Activated CD8-positive, alpha-beta memory T cell treated with anti-CD3 and anti-CD28 coated beads for 24 hours (primary cell): Measurements from ENCODE around the gene NOC2L.
"Not testable (repeated sequence)": the region's sequence is repeated elsewhere in the genome, so short reads cannot be mapped to it uniquely, and the experiment has no call there.

Experiments
- DNase-seq: peaks from one replicate; pipeline ENCODE4 v3.0.0-alpha.2; 2020

NOC2L gene

GRCh38 chr1:993379-993995 is 34.4 kb upstream of the NOC2L start:
- DNase-seq: no peak

GRCh38 chr1:992362-992761 is 33.3 kb upstream of the NOC2L start:
- no peak for DNase-seq

DNA sequence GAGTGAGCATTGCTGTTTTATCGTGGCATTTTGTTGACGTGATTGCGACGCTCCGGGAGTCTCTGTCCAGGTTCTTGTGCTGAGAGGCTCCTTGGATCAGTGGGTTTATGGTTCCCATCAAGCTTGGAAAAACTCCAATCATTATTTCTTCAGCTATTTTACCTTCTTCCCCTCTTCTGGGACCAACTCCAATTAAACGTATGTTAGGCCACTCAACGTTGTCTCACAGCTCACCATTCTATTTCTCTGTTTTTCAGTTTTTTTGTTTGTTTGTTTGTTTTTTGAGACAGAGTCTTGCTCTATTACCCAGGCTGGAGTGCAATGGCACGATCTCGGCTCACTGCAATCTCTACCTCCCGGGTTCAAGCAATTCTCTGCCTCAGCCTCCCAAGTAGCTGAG is 32.8 kb upstream of the NOC2L start:
- DNase-seq: no peak

DNA sequence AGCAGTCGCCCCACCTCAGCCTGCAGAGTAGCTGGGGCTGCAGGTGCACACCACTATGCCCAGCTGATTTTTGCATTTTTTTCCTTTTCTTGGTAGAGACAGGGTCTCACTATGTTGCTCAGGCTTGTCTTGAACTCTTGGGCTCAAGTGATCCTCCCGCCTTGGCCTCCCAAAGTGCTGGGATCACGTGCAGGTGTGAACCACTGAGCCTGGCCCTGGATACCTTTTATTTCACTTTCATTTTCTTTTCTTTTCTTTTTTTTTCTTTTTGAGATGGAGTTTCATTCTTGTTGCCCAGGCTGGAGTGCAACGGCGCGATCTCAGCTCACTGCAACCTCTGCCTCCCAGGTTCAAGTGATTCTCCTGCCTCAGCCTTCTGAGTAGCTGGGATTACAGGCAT is 32.2 kb upstream of the NOC2L start:
- not testable (repeated sequence) for DNase-seq

GRCh38 chr1:988061-988460 is 29.0 kb upstream of the NOC2L start:
- DNase-seq: not testable (repeated sequence)

DNA sequence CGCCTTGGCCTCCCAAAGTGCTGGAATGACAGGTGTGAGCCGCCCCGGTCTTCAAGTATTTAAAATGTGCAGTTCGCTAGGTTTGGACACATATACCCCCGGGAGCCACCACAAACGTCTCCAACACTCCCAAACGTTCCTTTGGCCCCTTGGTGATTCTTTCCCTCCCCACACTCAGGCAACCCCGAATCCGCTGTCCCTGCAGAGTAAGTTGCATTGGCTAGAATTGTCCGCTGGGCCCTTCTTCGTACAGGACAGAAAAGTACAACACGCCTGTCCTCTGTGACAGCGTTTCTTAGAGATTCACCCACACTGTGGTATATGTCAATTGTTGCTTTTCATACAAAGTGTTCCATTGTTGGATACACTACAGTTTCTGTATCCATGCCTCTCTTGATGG is 26.1 kb upstream of the NOC2L start:
- DNase-seq: no peak

DNA sequence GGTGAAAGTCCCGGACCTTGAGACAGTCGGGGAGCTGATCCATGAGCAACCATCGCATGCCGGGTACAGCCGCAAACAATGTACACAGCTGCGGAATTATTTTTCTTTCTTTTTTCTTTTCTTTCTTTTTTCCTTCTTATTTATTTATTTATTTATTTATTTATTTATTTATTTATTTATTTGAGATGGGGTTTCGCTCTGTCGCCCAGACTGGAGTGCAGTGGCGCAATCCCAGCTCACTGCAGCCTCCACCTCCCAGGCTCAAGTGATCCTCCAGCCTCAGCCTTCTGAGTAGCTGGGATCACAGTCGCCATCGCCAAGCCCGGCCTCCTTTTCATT is 25.4 kb upstream of the NOC2L start:
- DNase-seq: no peak

DNA sequence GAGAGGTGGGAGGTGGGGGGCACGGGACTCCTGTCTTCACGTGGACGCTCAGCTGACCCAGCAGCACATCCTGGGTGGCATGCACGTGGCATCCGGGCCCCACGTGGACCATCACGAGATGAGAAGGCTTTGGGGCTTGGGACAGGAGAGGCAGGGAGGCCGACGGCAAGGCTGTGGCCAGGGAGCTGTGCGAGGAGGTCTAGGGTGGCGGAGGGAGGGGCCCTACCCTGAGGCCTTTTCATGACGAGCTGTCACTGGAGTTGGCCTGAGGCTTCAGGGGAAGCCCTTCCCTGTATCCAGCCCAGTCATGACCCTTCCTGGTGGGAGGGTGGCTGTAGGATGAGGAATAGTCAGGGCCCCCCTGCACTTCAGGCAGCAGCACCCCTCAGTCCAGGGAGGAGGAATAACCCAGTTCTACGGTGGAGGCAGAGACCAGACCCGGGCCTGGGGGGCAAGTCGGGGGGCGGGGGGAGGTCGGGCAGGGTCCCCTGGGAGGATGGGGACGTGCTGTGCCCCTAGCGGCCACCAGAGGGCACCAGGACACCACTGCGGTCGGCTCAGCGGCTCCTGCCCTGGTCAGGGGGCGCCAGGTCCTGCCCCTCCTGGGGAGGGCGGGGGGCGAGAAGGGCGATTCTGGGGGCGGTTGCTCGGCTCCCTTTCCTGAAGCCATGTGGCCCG is 24.9 kb upstream of the NOC2L start:
- DNase-seq: peak; percentile 88

DNA sequence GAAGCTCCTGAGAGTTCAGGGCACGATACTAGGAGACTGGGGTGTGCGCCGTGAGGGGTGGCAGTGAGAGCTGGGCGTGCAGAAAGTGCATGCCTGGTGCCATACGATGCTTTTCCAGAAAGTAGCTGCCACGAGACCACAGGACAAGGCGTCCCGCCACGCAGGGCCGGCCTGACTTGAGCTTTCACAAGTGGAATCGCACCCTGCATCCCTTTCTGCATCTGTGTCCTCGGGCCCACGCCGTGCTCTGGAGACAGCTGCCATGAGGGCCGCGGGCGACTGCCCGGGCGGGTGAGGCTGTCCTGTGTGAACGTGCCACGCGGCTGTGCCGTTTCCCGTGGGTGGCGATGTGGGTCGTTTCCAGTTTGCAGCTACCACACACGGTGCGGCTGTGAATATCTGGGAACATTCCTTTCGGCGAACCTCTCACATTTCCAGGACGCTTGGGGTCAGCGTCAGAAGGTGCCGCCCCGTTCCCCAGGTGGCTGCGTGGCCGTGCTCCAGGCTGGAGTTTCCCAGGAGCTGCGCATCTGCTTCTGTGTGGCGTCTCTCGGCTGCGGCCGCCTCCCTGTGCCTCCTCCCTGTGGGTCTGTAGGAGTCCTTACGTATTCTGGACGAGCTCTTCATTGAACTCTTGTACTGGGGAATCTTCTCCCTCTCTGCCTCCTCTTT is 23.8 kb upstream of the NOC2L start:
- DNase-seq: no peak

DNA sequence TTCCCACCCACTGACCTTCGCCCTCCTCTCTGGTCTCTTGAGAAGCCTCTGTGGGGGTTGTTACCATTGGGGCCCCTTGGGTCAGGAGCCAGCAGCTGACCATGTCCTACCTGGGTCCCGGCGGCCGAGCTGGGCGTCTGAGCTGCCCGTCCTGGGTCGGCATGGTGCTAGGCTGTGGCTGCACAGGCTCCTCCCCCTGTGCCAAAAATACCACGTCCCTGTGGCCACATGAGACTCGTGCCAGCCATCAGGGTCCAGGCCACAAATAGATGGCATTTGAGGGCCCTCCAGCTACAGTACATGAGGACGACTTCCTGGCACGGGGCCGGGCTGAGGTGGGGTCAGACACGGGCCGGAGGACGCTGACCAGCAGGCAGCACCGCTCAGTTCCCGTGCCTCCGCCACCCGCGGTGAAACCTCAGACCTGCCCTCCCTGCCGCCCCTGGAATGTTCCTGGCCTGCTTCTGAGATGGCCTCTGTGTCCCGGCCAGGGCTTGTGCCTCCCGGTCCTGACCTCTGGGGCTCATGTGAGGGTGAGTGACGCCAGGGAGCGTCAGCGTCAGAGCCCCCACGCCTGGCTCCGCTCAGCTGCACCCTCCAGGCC is 23.0 kb upstream of the NOC2L start, which contains the start of gene PERM1:
Gene PERM1 (minus strand): TSS at position 139 of the 604 bp plus-strand sequence. CDS start 1,064 bp downstream, outside the sequence.
- DNase-seq: no peak

- no peak for DNase-seq
These were observed 22.5 kb upstream of the NOC2L start for GRCh38 chr1:981491-981954.

DNA sequence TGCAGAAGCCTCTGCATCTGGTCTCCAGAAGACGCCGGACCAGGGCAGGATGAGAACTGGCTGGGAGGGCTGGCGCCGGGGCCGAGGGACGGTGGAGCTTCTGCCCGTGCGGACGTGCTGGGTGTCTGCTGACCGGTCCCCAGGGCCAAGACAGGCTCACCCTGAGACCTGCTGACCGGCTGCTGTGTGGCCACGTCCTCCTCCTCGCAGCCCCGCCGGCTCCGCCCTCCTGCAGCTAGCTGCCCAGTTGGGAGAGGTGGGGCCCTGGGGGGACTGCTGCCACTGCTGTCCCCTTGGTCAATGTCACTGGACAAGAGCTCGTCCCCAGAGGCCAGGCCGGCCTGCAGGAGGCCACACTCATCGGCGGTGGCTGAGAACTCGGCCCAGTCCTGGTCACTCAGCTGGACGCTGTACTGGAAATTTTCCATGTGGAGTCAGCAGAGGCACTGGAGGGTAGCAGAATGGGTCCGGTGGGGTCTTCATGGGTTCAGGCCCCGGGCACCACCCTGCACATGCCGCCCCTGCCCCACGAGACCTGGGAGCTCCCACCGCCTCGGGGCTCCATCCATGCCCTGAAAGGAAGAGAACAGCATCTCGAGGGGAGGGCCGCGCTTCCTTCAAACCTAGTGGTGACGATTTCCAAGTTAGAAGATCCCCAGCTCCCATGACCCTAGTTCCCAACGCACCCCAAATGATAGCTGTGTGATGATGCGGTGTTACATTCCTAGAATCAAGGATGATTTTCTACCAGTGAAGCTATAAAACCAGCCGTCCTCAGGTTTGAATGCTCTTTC is 21.7 kb upstream of the NOC2L start:
- DNase-seq: no peak

- no peak for DNase-seq
These were observed 21.1 kb upstream of the NOC2L start for GRCh38 chr1:980137-980571.

- no peak for DNase-seq
These were observed 20.7 kb upstream of the NOC2L start for GRCh38 chr1:979744-980072.

GRCh38 chr1:978835-979743 is 20.0 kb upstream of the NOC2L start:
- DNase-seq: no peak

GRCh38 chr1:978069-978834 is 19.2 kb upstream of the NOC2L start:
- DNase-seq: no peak

DNA sequence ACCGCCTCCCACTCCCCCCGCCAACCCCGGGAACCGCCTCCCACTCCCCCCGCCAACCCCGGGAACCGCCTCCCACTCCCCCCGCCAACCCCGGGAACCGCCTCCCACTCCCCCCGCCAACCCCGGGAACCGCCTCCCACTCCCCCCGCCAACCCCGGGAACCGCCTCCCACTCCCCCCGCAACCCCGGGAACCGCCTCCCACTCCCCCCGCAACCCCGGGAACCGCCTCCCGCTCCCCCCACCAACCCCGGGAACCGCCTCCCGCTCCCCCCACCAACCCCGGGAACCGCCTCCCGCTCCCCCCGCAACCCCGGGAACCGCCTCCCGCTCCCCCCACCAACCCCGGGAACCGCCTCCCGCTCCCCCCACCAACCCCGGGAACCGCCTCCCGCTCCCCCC is 17.7 kb upstream of the NOC2L start:
- DNase-seq: not testable (repeated sequence)

- peak; percentile 86 for DNase-seq
These were observed 17.0 kb upstream of the NOC2L start for GRCh38 chr1:975896-976683.

DNA sequence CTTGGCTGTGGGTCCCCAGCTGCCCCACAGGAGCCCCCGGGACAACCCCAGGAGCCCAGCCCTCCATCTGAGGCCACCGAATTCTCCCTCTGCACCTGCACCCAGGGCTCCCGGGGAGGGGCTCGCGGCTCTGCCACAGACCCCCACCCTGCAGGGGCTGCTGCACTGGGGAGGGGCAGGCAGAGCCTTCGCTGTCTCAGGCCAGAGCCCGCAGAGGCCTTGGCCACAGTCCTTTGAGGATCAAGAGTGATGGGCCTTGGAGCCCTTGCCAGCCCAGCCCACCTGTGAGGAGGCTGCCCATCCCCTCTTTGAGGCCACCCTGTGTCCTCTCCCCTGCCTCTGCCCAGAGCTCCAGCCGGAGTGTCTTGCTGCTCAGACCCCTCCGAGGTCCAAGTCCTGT is 16.3 kb upstream of the NOC2L start:
- DNase-seq: no peak

DNA sequence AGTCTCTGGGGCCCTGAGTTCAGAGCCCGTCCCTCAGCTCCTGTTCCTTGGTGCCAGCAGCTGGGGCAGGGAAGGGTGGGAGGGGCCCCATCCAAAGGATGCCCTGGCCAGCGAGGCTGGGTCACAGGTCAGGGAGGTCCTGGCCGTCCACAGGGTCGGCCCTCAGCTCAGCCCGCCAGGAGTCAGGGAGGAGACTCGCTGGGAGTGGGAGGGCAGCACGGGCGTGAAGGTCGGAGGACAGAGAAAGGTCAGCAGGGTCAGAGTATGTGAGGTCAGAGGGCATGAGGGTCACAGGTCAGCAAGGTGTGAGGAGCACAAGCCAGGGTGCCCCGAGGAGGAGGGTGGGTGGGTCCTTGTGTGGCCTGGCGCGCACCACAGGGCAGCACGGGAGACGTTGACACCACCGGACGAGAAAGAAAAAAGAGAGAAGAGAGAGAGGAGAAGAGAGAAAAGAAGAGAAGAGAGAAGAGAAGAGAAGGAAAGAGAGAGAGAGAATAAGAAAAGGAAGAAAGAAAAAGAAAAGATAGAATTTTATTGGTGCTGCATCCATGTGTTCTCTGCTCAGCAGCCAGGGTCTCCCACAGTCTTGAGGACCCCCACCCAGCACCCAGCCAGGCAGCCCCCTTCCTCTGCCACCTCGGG is 15.8 kb upstream of the NOC2L start:
- no peak for DNase-seq
